ENCODE data around the gene ZNF335. TPM values are rescaled to one million over a fixed set of nuclear protein-coding genes. Genes with fewer than 3 reads are reported as not detected.
"Not testable (repeated sequence)": the region's sequence is repeated elsewhere in the genome, so short reads cannot be mapped to it uniquely, and the experiment has no call there.

ZNF335 gene
- total RNA-seq, 1 donor from 2014 or later: 19.3 TPM

DNA sequence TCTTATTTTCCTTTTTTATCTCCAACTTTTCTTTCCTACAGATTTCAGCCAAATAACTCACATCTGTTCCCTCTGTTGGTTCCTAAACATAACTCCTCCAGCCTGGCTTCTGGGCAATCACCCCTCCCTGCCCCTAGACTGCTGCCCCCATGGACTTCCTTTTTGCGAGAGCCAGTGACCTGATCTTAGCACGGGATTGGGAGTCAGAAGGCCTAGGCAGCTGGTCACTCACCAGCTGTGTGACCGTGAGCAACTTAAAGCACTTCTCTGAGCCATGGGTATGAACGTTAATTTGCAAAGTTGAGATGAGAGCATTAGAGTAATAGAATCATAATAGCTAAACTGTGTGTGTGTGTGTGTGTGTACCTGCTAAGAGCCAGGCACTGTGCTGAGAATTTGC, 32.2 kb upstream of the ZNF335 start:
- DNase-seq (ENCODE audit: extremely low read depth, low read depth, low spot score): no peak

DNA sequence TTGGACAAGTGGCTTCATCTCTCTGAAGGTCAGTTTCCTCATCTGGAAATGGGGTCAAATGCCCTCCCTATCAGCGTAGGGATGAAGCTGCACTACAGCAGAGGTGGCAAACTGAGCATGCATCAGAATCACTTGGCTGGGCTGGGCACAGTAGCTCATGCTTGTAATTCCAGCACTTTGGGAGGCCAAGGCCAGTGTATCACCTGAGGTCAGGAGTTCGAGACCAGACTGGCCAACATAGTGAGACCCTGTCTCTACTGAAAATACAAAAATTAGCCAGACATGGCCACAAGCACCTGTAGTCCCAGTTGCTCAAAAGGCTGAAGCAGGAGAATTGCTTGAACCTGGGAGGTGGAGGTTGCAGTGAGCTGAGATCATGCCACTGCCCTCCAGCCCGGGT, 30.0 kb upstream of the ZNF335 start:
- no peak for DNase-seq (ENCODE audit: extremely low read depth, low read depth, low spot score)

DNA sequence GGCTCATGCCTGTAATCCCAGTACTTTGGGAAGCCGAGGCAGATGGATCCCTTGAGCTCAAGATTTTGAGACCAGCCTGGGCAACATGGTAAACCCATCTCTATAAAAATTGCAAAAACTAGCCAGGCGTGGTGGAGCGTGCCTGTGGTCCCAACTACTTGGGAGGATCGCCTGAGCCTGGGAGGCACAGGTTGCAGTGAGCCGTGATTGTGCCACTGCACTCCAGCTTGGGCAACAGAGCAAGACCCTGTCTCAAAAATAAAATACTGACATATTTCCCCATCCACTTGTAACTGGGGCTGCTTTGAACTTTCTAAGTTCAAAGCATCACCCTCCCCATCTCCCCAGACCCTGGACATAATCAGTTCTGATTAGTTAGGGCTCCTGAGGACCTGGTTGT, 29.5 kb upstream of the ZNF335 start:
- no peak for DNase-seq (ENCODE audit: extremely low read depth, low read depth, low spot score)

DNA sequence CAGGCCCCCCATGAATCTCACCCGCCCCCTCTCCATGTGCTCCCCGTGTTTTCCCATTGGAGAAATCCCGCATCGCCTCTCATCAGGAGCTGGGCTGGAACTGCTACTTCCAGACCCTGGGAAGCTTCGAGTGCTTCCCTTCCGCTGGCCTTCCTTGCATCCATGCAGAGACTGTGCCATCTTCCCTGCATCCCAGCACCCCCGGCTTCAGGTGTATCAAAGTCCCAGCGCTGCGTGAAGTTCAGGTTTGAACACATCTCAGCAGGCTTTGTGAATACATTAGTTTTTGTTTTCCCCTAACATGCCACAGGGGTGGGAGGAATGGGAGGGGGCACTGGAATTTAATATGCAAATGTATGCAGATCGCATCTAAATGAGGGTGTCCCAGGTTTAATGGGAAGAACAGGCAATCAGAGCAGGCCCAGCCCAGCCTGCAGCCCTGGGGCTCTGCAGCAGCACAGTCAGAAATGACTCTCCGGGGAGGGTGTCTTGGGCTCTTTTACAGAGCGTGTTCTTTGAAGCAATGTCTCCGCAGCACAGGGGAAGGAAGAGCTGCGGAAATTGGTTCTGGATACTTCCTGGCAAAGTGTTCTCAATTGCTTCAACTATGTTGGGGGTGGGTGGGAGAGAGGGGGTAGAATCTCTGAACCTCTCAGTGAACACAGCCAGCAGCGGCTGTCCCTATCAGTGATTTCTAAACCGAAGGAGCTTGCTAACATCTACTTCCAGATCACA, 28.4 kb upstream of the ZNF335 start:
- no peak for DNase-seq (ENCODE audit: extremely low read depth, low read depth, low spot score)

DNA sequence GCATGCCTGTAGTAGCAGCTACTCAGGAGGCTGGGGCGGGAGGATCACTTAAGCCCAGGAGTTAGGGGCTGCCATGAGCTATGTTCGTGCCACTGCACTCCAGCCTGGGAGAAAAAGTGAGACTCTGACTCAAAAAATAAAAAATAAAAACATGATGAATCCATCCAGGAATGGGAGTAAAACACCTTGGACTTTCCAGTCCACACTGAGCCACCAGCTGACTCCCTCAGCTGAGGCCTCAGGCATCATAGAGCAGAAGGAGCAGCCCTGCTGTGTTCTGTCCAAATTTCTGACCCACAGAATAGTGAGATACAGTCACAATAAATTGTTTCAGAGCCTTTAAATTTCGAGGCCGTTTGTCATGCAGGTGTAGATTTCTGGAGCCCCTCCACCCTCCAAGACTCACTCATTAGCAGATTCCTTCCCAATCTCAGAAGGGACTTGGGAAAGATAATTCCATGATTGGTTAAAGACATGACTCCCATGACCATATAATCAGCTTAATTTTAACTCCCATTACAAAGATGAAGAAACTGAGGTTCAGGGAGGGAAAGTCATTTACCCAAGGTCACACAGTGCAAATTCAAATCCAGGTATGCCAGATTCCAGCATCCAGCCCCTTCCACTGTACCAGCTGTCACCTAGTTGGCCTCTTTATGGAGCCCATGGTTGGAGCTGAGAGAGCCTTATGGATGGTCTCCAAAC, 27.7 kb upstream of the ZNF335 start:
- no peak for DNase-seq (ENCODE audit: extremely low read depth, low read depth, low spot score)

DNA sequence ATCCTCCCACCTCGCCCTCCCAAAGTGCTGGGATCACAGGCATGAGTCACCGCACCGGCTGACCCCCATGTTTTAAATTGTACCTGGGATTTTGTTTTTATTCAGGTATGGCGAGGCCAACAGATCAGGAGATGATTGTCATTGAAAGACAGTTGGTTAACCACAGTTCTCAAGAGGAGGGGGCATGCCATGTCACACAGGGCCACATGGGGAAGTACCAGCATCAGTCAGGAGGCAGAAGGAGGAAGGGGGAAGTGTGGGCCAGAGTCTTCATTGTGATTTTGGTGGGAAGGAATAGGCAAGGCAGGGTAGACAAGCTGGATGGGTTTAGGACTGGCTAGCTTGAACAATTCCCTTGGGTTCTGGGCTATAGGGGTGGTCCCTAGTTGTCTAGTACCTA, 26.8 kb upstream of the ZNF335 start:
- DNase-seq (ENCODE audit: extremely low read depth, low read depth, low spot score): no peak

DNA sequence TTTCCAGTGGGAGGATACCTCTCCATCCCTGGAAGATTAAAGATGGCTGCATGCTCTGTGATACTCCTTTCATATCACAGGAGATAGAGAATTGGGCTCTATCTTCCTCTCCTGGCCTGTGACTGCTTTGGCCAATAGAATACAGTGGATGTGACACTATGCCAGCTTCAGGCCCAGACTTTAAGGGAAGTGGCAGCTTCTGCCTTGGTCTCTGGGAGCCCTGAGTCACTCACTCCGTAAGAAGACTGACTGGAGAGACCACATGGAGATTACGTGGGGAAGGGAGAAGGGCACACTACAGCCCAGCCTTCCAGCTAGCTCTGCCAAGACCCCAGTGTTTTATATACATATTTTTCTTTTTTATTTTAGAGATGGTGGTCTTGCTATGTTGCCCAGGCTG, 26.3 kb upstream of the ZNF335 start:
- DNase-seq (ENCODE audit: extremely low read depth, low read depth, low spot score): no peak

DNA sequence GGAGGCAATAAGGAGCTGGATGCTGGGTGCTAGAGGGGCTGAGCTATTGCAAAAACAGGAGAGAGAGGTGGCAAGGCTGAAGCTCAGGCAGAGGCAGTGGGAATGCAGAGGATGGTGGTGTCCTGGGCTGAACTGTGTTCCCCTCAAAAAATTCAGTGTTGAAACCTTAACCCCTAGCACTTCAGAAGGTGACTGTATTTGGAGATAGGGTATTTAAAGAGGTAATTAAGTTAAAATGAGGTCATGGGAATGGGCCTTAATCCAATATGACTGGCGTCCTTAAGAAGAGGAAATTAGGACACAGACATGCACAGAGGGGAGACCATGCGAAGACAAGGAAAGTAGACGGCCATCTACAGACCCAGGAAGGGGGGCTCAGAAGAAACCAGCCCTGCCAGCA, 25.2 kb upstream of the ZNF335 start:
- no peak for DNase-seq (ENCODE audit: extremely low read depth, low read depth, low spot score)

DNA sequence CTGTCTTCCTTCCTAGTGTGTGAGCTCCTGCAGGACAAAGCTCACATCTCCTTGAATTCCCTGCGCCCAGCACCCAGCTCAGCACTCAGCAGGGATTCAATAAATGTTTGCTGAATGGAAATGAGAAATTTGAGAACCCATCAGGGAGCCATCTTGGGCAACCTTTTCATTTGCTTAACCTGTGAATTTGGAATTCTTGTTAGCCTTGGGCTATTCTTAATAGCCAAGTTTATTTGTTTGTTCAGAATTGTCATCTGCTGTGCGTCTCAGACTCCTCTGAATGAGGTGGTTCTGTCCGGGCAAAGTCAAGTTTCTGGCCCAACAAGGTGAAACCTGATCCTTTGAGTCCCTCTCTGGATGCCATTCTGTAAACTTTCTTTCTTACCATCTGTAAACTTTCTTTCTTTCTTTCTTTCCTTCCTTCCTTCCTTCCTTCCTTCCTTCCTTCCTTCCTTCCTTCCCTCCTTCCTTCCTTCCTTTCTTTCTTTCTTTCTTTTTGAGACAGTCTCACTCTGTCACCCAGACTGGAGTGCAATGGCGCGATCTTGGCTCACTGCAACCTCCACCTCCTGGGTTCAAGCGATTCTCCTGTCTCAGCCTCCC, 23.6 kb upstream of the ZNF335 start:
- not testable (repeated sequence) for DNase-seq (ENCODE audit: extremely low read depth, low read depth, low spot score)

DNA sequence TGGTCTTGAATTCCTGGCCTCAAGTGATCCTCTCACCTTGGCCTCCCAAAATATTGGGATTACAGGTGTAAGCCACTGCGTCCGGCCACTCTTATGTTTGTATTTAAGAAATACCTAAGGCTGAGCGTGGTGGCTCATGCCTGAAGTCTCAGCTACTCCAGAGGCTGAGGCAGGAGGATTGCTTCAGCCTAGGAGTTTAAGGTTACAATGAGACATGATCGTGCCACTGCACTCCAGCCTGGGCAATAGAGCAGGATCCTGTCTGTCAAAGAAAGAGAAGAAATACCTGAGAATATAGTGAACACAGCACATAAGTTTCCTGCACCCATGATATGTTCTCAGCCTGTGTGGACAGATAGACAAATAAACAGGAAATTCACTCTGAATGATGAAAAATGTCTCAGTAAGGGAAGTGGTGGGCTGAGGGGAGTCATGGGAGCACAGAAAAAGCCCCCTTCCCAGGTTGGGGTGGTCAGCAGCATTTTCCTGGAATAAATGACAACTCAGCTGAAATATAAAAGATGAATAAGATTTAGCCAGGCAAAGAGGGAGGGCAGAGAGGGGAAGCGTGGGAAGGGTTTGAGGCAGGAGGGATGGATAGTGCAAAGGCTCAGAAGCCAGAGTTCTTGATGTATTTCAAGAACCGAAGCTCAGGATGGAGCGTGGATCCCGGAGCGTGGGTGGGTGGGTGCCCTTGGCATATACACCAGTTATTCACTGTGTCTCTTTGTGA, 22.9 kb upstream of the ZNF335 start:
- DNase-seq (ENCODE audit: extremely low read depth, low read depth, low spot score): no peak

DNA sequence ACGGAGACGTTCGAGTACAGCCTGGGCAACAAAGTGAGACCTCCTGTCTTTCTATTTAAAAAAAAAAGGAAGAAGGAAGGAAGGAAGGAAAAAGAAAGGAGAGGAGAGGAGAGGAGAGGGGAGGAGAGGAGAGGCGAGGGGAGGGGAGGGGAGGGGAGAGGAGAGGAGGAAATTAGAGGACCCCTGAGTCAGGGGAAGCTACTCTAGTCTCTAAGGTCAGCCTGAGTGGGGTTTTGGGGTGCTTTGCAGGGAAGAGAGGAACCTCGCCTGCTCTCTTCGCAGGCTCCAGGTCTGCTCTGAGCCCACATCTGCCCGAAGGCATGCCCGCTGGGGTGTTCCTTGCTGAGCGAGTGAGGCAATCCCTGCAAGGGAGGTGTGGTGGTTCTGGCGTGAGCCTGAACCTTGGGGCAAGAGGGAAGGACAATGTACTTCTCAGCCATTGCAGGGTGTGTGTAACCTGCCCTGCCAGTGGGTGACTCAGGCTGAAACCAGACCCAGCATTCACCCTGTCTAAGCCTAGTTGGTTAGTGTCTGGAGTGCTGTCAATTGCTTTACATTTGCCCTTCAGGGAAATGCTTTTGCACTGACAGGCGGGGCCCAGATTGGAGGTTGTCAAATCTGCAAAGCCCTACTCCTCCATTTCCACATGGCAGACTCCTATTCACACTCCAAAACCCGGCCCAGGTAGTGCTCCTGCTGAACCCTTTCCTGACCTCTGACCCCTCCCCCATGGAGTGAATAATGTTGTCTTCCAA, 21.4 kb upstream of the ZNF335 start:
- DNase-seq (ENCODE audit: extremely low read depth, low read depth, low spot score): no peak

DNA sequence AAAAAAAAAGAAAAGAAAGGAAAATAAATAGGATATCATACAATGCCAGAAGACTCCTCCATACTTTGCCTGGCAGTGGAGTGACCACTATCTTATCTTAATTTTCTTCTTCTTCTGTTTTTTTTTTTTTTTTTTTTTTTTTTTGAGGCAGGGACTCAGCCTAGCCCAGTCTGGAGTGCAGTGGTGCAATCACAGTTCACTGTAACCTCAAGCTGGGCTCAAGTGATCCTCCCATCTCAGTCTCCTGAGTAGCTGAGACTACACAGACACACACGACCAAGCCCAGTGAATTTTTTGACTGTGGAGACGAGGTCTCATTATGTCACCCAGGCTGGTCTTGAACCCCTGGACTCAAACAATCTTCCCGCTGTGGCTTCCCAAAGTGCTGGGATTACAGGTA, 19.6 kb upstream of the ZNF335 start:
- no peak for DNase-seq (ENCODE audit: extremely low read depth, low read depth, low spot score)

DNA sequence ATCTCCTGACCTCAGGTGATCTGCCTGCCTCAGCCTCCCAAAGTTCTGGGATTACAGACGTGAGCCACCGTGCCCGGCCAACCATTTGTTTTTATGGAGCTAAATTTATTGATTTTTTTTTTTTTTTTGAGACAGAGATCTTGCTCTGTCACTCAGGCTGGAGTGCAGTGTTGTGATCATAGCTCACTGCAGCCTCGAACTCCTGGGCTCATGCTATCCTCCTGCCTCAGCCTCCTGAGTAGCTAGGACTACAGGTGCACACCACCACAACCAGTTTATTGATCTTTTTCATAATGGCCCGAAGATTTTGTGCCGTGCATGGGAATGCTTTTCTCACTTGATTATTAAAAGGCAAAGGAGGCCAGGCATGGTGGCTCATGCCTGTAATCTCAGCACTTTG, 16.8 kb upstream of the ZNF335 start:
- not testable (repeated sequence) for DNase-seq (ENCODE audit: extremely low read depth, low read depth, low spot score)

DNA sequence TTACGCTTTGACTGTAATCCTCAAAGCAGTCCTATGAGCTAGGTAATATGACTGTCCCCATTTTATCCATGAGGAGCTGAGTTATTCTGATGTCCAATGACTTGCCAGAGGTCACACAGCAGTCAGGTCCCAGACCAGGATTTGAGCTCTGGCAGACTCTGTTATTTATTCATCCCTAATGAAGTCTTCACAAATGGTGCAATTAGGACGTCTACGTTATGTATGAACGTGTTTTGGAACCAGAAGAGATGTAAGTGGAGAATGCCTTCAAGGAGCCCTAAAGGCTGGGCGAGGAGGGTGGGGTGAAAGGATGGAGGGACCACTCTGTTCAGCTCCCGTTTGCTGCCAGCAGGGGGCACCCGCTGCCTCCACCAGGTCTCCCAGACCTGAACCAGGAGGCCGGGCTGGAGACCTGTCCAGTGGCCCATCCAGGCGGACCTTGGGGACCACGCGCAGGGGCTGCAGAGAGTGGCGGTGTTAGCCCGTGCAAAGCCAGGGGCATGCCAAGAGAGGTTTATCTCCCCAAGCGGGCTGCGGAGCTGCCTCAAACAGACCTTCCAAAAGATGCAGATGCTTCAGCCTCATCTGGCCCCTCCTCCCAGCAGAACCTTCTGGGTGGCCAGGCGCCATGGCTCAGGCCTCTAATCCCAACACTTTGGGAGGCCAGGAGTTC, 15.2 kb upstream of the ZNF335 start:
- no peak for DNase-seq (ENCODE audit: extremely low read depth, low read depth, low spot score)

DNA sequence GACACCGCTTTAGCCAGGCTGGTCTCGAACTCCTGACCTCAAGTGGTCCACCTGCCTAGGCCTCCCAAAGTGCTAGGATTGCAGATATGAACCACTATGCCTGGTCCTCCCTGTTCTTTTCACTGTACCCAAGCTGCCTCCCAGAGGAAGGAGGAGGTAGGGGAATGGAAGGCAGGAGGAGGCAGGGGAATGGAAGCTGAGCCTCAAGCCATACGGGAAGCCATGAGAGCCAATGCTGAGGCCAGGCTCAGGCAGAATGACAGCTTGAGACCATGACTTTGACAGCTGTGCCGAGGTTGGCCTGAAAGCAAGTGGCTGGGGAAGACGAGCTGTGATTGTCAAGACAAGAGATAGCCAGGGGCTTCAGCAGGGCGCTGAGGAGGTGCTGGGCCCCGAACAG, 13.6 kb upstream of the ZNF335 start:
- DNase-seq (ENCODE audit: extremely low read depth, low read depth, low spot score): no peak

DNA sequence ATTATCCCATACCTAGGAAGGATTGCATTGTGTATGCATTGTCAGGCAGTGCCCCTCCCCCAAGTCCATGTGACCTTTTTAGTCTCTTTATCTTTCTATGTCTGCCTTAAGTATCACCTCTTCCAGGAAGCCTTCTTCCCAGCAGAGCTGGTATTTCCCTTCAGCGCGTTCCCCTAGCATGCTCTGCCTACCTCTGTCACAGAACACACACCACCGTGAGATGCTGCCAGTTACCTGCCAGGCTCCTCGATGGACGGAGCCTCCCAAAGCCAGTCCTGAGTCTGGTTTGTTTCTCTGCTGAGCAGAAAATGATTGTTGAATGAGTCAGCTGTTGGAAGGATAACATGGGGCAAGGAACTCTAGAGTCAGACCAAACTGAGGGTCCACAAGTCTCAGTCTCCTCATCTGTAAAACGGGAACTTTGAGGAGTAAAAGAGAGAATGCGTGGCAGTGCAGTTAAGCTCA, 11.3 kb upstream of the ZNF335 start:
- DNase-seq (ENCODE audit: extremely low read depth, low read depth, low spot score): no peak

DNA sequence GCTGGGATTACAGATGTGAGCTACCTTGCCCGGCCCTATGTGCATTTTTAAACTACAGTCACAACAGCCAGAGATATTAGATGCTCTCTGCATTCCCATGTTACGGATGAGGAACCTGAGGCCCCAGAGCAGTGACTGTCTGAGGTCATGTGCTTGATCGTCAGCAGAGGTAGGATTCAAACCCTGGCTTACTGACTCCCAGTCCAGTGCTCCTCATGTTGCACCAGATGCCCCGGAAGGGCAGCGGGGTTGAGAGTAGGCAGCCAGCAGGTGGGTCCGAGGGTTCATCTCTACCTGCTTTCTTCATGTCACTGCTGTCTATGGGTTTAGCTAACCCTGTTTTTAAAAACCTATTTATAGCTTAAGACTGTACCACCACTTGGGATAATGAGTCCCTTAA, 9.3 kb upstream of the ZNF335 start:
- DNase-seq (ENCODE audit: extremely low read depth, low read depth, low spot score): no peak

DNA sequence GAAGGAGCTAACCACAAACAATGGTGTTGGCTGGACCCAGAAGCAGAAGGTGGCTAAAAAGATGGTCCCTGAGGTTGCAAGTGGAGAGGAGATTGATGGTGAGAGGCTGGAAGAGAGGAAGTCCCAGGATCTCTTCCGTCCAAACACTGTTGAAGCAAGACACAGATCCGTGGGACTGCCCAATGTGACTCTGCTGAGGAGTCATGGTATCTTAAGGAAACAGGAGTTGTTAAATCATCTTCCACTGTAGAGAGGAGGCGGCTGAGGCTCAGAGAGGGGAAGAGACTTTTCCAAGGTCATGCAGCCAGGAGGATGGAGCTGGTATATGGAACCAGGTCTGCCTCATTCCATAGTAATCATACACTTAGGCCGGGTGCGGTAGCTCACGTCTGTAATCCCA, 4.1 kb upstream of the ZNF335 start:
- DNase-seq (ENCODE audit: extremely low read depth, low read depth, low spot score): no peak

DNA sequence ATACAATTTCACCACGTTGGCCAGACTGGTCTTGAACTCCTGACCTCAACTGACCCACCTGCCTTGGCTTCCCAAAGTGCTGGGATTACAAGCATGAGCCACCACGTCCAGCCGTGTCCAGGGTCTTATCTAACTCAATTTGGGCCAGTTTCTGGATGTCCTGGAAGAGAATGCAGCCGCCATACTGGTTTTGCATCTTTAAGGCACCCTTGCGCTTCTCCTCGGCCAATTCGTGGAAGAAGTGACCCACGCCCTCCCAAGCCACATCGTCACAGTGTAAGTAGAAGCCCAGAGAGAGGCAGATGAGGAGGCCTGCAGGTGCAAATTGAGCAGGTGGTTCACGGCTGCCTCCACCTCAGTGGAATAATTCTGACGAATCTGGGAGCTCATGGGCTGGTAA, 3.7 kb upstream of the ZNF335 start:
- DNase-seq (ENCODE audit: extremely low read depth, low read depth, low spot score): no peak

DNA sequence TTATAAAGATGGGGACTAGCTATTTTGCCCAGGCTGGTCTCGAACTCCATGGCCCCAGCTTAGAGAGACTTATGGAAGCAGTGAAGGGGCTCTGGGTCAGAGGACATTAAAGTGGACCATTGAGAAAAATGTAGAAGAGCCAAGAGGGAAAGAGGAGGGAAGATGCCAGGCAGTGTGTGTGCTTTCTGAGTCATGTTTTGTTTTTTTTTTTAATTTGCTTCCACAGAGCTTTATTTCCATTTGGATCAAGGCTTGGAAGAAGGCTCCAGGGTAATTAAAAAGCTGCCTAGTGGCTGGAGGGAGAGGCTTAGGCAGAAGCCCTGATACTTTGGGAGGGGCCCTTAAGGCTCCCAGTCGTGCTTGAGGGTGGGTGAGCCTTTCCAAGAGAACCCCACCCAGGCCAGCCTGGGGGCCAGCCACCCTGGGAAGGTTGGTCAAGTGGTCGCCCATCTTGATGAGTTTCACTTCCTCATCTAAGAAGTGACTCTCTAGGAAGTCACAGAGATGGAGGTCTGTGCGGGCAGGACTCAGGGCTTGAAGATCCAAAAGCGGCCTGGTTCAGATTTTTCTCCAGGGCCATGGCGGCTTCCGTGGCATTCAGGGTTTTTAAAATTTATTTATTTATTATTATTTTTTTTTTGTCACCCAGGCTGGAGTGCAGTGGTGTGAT, 3.0 kb upstream of the ZNF335 start:
- no peak for DNase-seq (ENCODE audit: extremely low read depth, low read depth, low spot score)

Data from glomerular endothelial cell (primary cell).